Mesenchymal stem cell (in vitro differentiated cells and primary cell): Measurements from ENCODE around the gene ENG.

Source experiments
- DNase-seq: peaks from one replicate; pipeline ENCODE4 v3.0.0-alpha.2; 2013
- H2AFZ ChIP-seq: one replicate; pipeline ENCODE4 v1.6.1; 2013; ENCODE audit warnings: low read depth, mild to moderate bottlenecking, control low read depth, inconsistent platforms, low read length, moderate library complexity
- H2AK5ac ChIP-seq: 2 replicates; pipeline ENCODE4 v1.6.1; 2013; ENCODE audit warnings: low read length, moderate library complexity, mild to moderate bottlenecking, inconsistent platforms; ENCODE audit not compliant: severe bottlenecking
- H2BK120ac ChIP-seq: one replicate; pipeline ENCODE4 v1.6.1; 2013; ENCODE audit warnings: low read depth, mild to moderate bottlenecking, inconsistent platforms, low read length, moderate library complexity
- H2BK12ac ChIP-seq, 2 experiments: one replicate each; pipeline ENCODE4 v1.6.1; 2013; ENCODE audit warnings: inconsistent platforms in 2 of 2, low read length in 2 of 2, mild to moderate bottlenecking in 2 of 2, moderate library complexity in 2 of 2, control low read depth in 1 of 2
- H2BK15ac ChIP-seq: one replicate; pipeline ENCODE4 v1.6.1; 2013; ENCODE audit warnings: mild to moderate bottlenecking, low read depth, inconsistent platforms; ENCODE audit not compliant: poor library complexity, severe bottlenecking
- H2BK5ac ChIP-seq: 2 replicates; pipeline ENCODE4 v1.6.1; 2013; ENCODE audit warnings: low read depth, mild to moderate bottlenecking, low read length, control low read depth, inconsistent platforms; ENCODE audit not compliant: poor library complexity, severe bottlenecking
- H3K14ac ChIP-seq, 2 experiments: one replicate each; pipeline ENCODE4 v1.6.1; 2013; ENCODE audit warnings: inconsistent platforms in 2 of 2, low read length in 2 of 2, control low read depth in 1 of 2, mild to moderate bottlenecking in 1 of 2, moderate library complexity in 1 of 2
- H3K18ac ChIP-seq, 2 experiments: one replicate each; pipeline ENCODE4 v1.6.1; 2013; ENCODE audit warnings: inconsistent platforms in 2 of 2, low read length in 2 of 2, control low read depth in 1 of 2, low read depth in 1 of 2, mild to moderate bottlenecking in 1 of 2
- H3K23ac ChIP-seq, 2 experiments: one replicate each; pipeline ENCODE4 v1.6.1; 2013; ENCODE audit warnings: inconsistent platforms in 2 of 2, low read length in 2 of 2, mild to moderate bottlenecking in 2 of 2, moderate library complexity in 2 of 2, control low read depth in 1 of 2
- H3K27ac ChIP-seq: 2 replicates; pipeline ENCODE4 v1.5.1; 2013; ENCODE audit warnings: mild to moderate bottlenecking, moderate library complexity, low read length, control low read depth, inconsistent platforms; ENCODE audit not compliant: poor library complexity, severe bottlenecking
- H3K27me3 ChIP-seq, 2 experiments: 2 replicates each; pipeline versions ENCODE4 v1.6.1 to v1.7.0; 2013; ENCODE audit warnings: low read length in 2 of 2, mild to moderate bottlenecking in 2 of 2, moderate library complexity in 2 of 2, control low read depth in 1 of 2, inconsistent platforms in 1 of 2; ENCODE audit not compliant: control insufficient read depth in 1 of 2, insufficient read depth in 1 of 2
- H3K36me3 ChIP-seq, 2 experiments: 2 replicates each; pipeline versions ENCODE4 v1.6.1 to v1.7.0; 2013; ENCODE audit warnings: low read length in 2 of 2, control low read depth in 1 of 2, inconsistent platforms in 1 of 2, low read depth in 1 of 2, mild to moderate bottlenecking in 1 of 2; ENCODE audit not compliant: insufficient read depth in 2 of 2, control insufficient read depth in 1 of 2
- H3K4ac ChIP-seq, 2 experiments: one replicate each; pipeline ENCODE4 v1.6.1; 2013; ENCODE audit warnings: inconsistent platforms in 2 of 2, low read length in 2 of 2, mild to moderate bottlenecking in 2 of 2, moderate library complexity in 2 of 2, control low read depth in 1 of 2, low read depth in 1 of 2
- H3K4me1 ChIP-seq: 2 replicates; pipeline ENCODE4 v1.6.1; 2013; ENCODE audit warnings: low read depth, low read length, control low read depth; ENCODE audit not compliant: control insufficient read depth, insufficient read depth
- H3K4me2 ChIP-seq: 2 replicates; pipeline ENCODE4 v1.6.1; 2013; ENCODE audit warnings: low read length, mild to moderate bottlenecking, inconsistent platforms; ENCODE audit not compliant: poor library complexity, severe bottlenecking
- H3K4me3 ChIP-seq, 2 experiments: 2 replicates each; pipeline versions ENCODE4 v1.5.1 to v1.7.0; 2013; ENCODE audit warnings: low read length in 2 of 2, mild to moderate bottlenecking in 2 of 2, control low read depth in 1 of 2, low read depth in 1 of 2; ENCODE audit not compliant: insufficient read depth in 1 of 2
- H3K79me1 ChIP-seq: replicated peaks from 2 replicates; pipeline ENCODE4 v1.6.1; 2013; ENCODE audit warnings: mild to moderate bottlenecking, control low read depth, low read length, inconsistent platforms; ENCODE audit not compliant: poor library complexity, severe bottlenecking
- H3K9ac ChIP-seq: 2 replicates; pipeline ENCODE4 v1.7.0; 2013; ENCODE audit warnings: mild to moderate bottlenecking, low read length, moderate library complexity
- H3K9me3 ChIP-seq: 2 replicates; pipeline ENCODE4 v1.7.0; 2013; ENCODE audit warnings: mild to moderate bottlenecking, low read length; ENCODE audit not compliant: control insufficient read depth
- H4K8ac ChIP-seq: one replicate; pipeline ENCODE4 v1.6.1; 2013; ENCODE audit warnings: inconsistent platforms, mild to moderate bottlenecking, low read length, moderate library complexity
- H4K91ac ChIP-seq: one replicate; pipeline ENCODE4 v1.6.1; 2013; ENCODE audit warnings: mild to moderate bottlenecking, low read length, inconsistent platforms
- WGBS: methylation state at CpG from one replicate; pipeline ENCODE4 v1.1.7; 2013; ENCODE audit warnings: mixed read lengths; 5-methylcytosine and 5-hydroxymethylcytosine counted together

ENG gene

GRCh38 chr9:127809540-127810377, 44.7 kb downstream of the ENG start:
- peaks cover 77 to 90% of the 10 kb centered on the region in 2 experiments for H3K36me3 ChIP-seq
- no peak overlapping the region for H2BK5ac ChIP-seq
- H3K18ac ChIP-seq: peak overlapping the region; percentile 24 to 49
- H2AK5ac ChIP-seq: no peak overlapping the region
- no peak for DNase-seq
- peaks cover 33% of the 10 kb centered on the region for H3K79me1 ChIP-seq
- H3K9me3 ChIP-seq: no peaks in the 10 kb centered on the region
- no peak overlapping the region for H3K14ac ChIP-seq
- H2BK12ac ChIP-seq: no peak overlapping the region
- no peak overlapping the region for H3K27ac ChIP-seq
- peak overlapping the region; percentile 39 for H4K8ac ChIP-seq
- peak overlapping the region; percentile 18 for H3K4me2 ChIP-seq
- H4K91ac ChIP-seq: peak overlapping the region; percentile 70
- peaks cover 8% of the 10 kb centered on the region for H3K4me1 ChIP-seq
- H3K9ac ChIP-seq: peak overlapping the region; percentile 10
- H2AFZ ChIP-seq: no peak overlapping the region
- H2BK120ac ChIP-seq: no peak overlapping the region
- no peak overlapping the region for H2BK15ac ChIP-seq
- WGBS: 59% methylated on average over 20 of the region's 57 CpGs
- H3K27me3 ChIP-seq: no peaks in the 10 kb centered on the region
- H3K23ac ChIP-seq: peak overlapping the region in 1 of 2 experiments; percentile 5
- H3K4ac ChIP-seq: peak overlapping the region in 1 of 2 experiments; percentile 38
- no peak overlapping the region for H3K4me3 ChIP-seq

GRCh38 chr9:127809002-127809539, 45.4 kb downstream of the ENG start:
- H2BK5ac ChIP-seq: no peak overlapping the region
- no peak for DNase-seq
- no peak overlapping the region for H3K4me3 ChIP-seq
- no peak overlapping the region for H2BK12ac ChIP-seq
- H3K23ac ChIP-seq: no peak overlapping the region
- no peak overlapping the region for H2AFZ ChIP-seq
- no peak overlapping the region for H3K4ac ChIP-seq
- H3K14ac ChIP-seq: no peak overlapping the region
- no peak overlapping the region for H2BK120ac ChIP-seq
- no peak overlapping the region for H2AK5ac ChIP-seq
- peak overlapping the region; percentile 18 for H3K4me2 ChIP-seq
- H3K4me1 ChIP-seq: peaks cover 13% of the 10 kb centered on the region
- no peaks in the 10 kb centered on the region for H3K9me3 ChIP-seq
- 76% methylated on average over 9 of the region's 9 CpGs for WGBS
- H4K8ac ChIP-seq: peak overlapping the region; percentile 39
- peaks cover 77 to 89% of the 10 kb centered on the region in 2 experiments for H3K36me3 ChIP-seq
- H3K27me3 ChIP-seq: no peaks in the 10 kb centered on the region
- no peak overlapping the region for H3K27ac ChIP-seq
- peaks cover 35% of the 10 kb centered on the region for H3K79me1 ChIP-seq
- H4K91ac ChIP-seq: no peak overlapping the region
- peak overlapping the region in 1 of 2 experiments; percentile 24 for H3K18ac ChIP-seq
- H3K9ac ChIP-seq: no peak overlapping the region
- no peak overlapping the region for H2BK15ac ChIP-seq

GRCh38 chr9:127808347-127809001, 46.0 kb downstream of the ENG start:
- no peak overlapping the region for H3K4ac ChIP-seq
- H3K14ac ChIP-seq: no peak overlapping the region
- H3K27me3 ChIP-seq: no peaks in the 10 kb centered on the region
- peaks cover 72 to 83% of the 10 kb centered on the region in 2 experiments for H3K36me3 ChIP-seq
- peaks cover 35% of the 10 kb centered on the region for H3K79me1 ChIP-seq
- H2BK5ac ChIP-seq: no peak overlapping the region
- no peak overlapping the region for H2BK15ac ChIP-seq
- H3K4me3 ChIP-seq: no peak overlapping the region
- H3K18ac ChIP-seq: no peak overlapping the region
- DNase-seq: no peak
- H2AFZ ChIP-seq: no peak overlapping the region
- no peak overlapping the region for H4K8ac ChIP-seq
- H3K4me1 ChIP-seq: peaks cover 19% of the 10 kb centered on the region
- no peaks in the 10 kb centered on the region for H3K9me3 ChIP-seq
- no peak overlapping the region for H3K4me2 ChIP-seq
- no peak overlapping the region for H4K91ac ChIP-seq
- H3K9ac ChIP-seq: no peak overlapping the region
- 94% methylated on average over 17 of the region's 17 CpGs for WGBS
- no peak overlapping the region for H2BK120ac ChIP-seq
- no peak overlapping the region for H2BK12ac ChIP-seq
- H2AK5ac ChIP-seq: no peak overlapping the region
- H3K27ac ChIP-seq: no peak overlapping the region
- no peak overlapping the region for H3K23ac ChIP-seq

GRCh38 chr9:127806871-127807270, 47.6 kb downstream of the ENG start:
- H3K9ac ChIP-seq: no peak overlapping the region
- H3K27ac ChIP-seq: no peak overlapping the region
- no peak overlapping the region for H3K4ac ChIP-seq
- no peak overlapping the region for H4K8ac ChIP-seq
- H3K4me3 ChIP-seq: no peak overlapping the region
- no peak overlapping the region for H3K23ac ChIP-seq
- H3K9me3 ChIP-seq: no peaks in the 10 kb centered on the region
- H3K27me3 ChIP-seq: no peaks in the 10 kb centered on the region
- H3K4me1 ChIP-seq: peaks cover 24% of the 10 kb centered on the region
- no peak overlapping the region for H2BK5ac ChIP-seq
- H2BK12ac ChIP-seq: no peak overlapping the region
- DNase-seq: no peak
- no peak overlapping the region for H3K4me2 ChIP-seq
- H3K18ac ChIP-seq: no peak overlapping the region
- H4K91ac ChIP-seq: no peak overlapping the region
- no peak overlapping the region for H2BK15ac ChIP-seq
- peaks cover 32% of the 10 kb centered on the region for H3K79me1 ChIP-seq
- 95% methylated on average over 14 of the region's 14 CpGs for WGBS
- no peak overlapping the region for H3K14ac ChIP-seq
- H2AFZ ChIP-seq: no peak overlapping the region
- H3K36me3 ChIP-seq: peaks cover 57 to 67% of the 10 kb centered on the region in 2 experiments
- no peak overlapping the region for H2BK120ac ChIP-seq
- H2AK5ac ChIP-seq: no peak overlapping the region
